Activated CD8-positive, alpha-beta T cell treated with anti-CD3 and anti-CD28 coated beads, Interleukin-2, amount 10 ng/mL, durations not matched to agents 7 days and 5 days (primary cell): Measurements from ENCODE around the gene BMAL1. TPM values are rescaled to one million over a fixed set of nuclear protein-coding genes. Genes with fewer than 3 reads are reported as not detected.
A peak's percentile ranks its signal among the peaks of the same experiment; 100 is the strongest.
"Not testable (repeated sequence)": the region's sequence is repeated elsewhere in the genome, so short reads cannot be mapped to it uniquely, and the experiment has no call there.

Experiments used
- ATAC-seq: fragments of 150-1000 bp; cut with Tn5 transposase; one replicate; pipeline ENCODE4 v1.10.0; 2021; ENCODE audit warnings: moderate library complexity
- CTCF ChIA-PET: fragments of 350-600 bp; sonication (Branson Sonifier 250); formaldehyde crosslinking; loops from one replicate; lab custom pipeline; 2021; ENCODE audit warnings: antibody characterized with exemption; lab: Charles Lee
- POLR2A ChIA-PET: fragments of 350-600 bp; sonication (Branson Sonifier 250); formaldehyde crosslinking; loops from one replicate; lab custom pipeline; 2021; ENCODE audit warnings: antibody characterized with exemption; lab: Charles Lee
- DNase-seq: peaks from one replicate; pipeline ENCODE4 v3.0.0-alpha.2; 2020
- H3K27ac Mint-ChIP-seq: one replicate; pipeline ENCODE4 v1.8.0; 2021; ENCODE audit warnings: mild to moderate bottlenecking, mixed read lengths
- H3K27me3 Mint-ChIP-seq: one replicate; pipeline ENCODE4 v1.8.0; 2021; ENCODE audit warnings: low read depth, mixed read lengths
- H3K36me3 Mint-ChIP-seq: one replicate; pipeline ENCODE4 v1.8.0; 2021; ENCODE audit warnings: low read depth, mixed read lengths
- H3K4me1 Mint-ChIP-seq: one replicate; pipeline ENCODE4 v1.8.0; 2021; ENCODE audit warnings: low read depth, mixed read lengths
- H3K4me3 Mint-ChIP-seq: one replicate; pipeline ENCODE4 v1.8.0; 2021; ENCODE audit warnings: mild to moderate bottlenecking, mixed read lengths
- H3K9me3 Mint-ChIP-seq: one replicate; pipeline ENCODE4 v1.8.0; 2022; ENCODE audit warnings: mixed read lengths; ENCODE audit not compliant: insufficient read depth
- total RNA-seq, 2 experiments: library from RNA; stranded (reverse); gene quantifications; one replicate each; pipeline ENCODE4 v1.2.3, GENCODE V29; 2021

Gene BMAL1
- total RNA-seq, 2 experiments from 2014 or later = 41.1 to 53.5 TPM

DNA sequence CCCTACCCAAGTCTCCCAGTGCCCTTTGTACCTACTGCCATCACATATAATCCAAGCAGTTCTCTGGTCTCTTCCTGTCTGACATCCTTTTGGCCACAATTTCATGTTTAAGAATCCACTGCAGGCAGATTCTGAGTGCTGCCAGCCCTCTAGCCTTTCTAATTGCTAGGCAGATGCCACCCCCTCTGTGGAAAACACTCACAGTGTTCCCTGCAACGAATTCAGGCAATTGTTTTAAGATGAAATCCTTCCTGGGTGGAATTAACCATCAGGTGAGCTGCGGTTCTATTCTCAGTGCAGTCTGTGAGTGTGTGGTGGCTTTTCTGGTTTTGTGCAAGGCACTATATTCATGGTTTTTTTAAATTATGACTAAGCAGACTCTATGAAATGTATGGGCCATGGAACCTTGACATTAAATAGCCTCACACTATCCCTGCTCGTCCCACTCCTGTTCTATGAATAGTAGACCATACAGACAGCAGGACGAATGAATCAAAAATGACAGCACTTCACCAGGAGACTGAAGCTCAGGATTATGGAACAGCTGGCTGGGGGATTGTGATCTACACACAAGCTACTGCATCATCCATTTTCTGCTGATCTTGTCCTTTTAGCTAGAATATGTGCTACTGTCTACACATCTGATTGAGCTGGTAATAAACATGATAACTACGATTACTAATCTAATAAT lies 29.8 kb upstream of the BMAL1 start:
- Mint-ChIP-seq H3K4me3 (no peak overlapping the region), H3K9me3 (no peaks in the 10 kb centered on the region), H3K27me3 (peaks cover 37% of the 10 kb centered on the region), H3K4me1 (no peaks in the 10 kb centered on the region), H3K36me3 (no peaks in the 10 kb centered on the region), H3K27ac (no peak overlapping the region)
- DNase-seq = no peak
- no peak for ATAC-seq
- ChIA-PET POLR2A (no interaction called here), CTCF (interaction anchor here (0.8 to 4.6 kb wide), 7 partner anchors 8 to 97 kb away, joined by 3 to 47 read pairs (median 4); no protein-coding TSS in a partner anchor)

DNA sequence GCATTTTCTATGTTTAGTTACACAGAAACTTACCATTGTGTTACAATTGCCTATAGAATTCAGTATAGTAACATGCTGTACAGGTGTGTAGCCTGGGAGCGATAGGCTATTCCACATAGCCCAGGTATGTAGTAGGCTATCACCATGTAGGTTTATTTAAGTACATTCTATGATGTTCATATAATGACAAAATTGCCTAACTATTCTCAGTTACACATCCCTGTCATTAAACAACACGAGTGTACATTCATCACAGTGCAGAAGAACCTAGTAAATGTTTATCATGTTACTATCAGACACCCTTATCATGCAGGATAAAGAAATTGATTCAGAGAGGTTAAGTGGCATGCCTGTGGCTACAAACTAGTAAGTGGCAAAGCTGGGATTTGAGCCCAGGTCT lies 28.4 kb upstream of the BMAL1 start:
- no peak for ATAC-seq
- POLR2A ChIA-PET = no interaction called here
- Mint-ChIP-seq H3K9me3 (no peaks in the 10 kb centered on the region), H3K36me3 (no peaks in the 10 kb centered on the region), H3K4me1 (no peaks in the 10 kb centered on the region), H3K27me3 (peaks cover 26% of the 10 kb centered on the region), H3K27ac (no peak overlapping the region), H3K4me3 (no peak overlapping the region)
- CTCF ChIA-PET = interaction anchor here (0.8 to 4.6 kb wide), 8 partner anchors 12 to 137 kb away, joined by 3 to 47 read pairs (median 4); no protein-coding TSS in a partner anchor
- DNase-seq = no peak

DNA sequence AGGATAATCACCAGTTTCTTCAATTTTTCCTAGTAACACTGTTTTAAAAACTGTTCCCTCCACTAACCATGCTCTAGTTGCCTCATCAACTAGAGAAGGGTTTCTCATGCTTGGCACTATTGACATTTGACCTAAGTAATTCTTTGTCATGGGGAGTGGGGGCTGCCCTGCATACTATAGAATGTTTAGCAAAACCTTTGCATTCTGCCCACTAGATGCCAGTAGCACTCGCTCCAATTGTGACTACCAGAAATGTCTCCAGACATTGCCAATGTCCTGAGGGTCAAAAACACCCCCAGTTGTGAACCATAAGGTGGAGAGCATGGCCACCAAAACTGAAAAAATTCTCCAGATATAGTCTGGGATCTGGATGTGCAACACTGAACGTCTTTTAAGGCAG lies 27.6 kb upstream of the BMAL1 start:
- Mint-ChIP-seq H3K4me1 (no peaks in the 10 kb centered on the region), H3K36me3 (no peaks in the 10 kb centered on the region), H3K27me3 (peaks cover 20% of the 10 kb centered on the region), H3K9me3 (no peaks in the 10 kb centered on the region), H3K4me3 (no peak overlapping the region), H3K27ac (no peak overlapping the region)
- POLR2A ChIA-PET = no interaction called here
- no peak for ATAC-seq
- CTCF ChIA-PET = interaction anchor here (1.0 to 4.6 kb wide), 15 partner anchors 10 to 136 kb away, joined by 3 to 47 read pairs (median 4); no protein-coding TSS in a partner anchor
- no peak for DNase-seq

DNA sequence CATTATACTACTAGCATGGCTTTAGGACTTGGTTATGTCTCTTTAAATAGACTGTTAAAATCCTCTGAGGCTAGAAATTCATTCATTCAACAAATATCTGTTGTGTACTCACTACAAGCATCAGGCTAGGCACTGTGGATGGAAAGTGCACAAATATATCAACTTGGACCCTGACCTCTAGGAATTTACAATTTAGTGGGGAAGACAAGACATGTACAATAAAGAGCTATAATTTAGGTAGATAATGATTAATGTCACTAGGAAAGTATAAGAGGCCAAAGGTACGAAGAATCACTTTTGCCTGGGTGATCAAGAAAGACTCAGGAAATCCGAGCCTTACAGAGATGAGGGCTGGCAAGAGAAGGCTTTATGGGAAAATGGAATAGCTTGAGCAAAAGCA lies 25.6 kb upstream of the BMAL1 start:
- DNase-seq (no peak), ATAC-seq (no peak)
- peaks cover 6% of the 10 kb centered on the region for H3K27me3 Mint-ChIP-seq
- POLR2A ChIA-PET = no interaction called here
- CTCF ChIA-PET = interaction anchor here (2.3 to 4.6 kb wide), 3 partner anchors 35 to 93 kb away, joined by 9 to 47 read pairs (median 25); no protein-coding TSS in a partner anchor
- no peak overlapping the region for H3K4me3 Mint-ChIP-seq
- H3K36me3 Mint-ChIP-seq = no peaks in the 10 kb centered on the region
- no peaks in the 10 kb centered on the region for H3K9me3 Mint-ChIP-seq
- no peaks in the 10 kb centered on the region for H3K4me1 Mint-ChIP-seq
- no peak overlapping the region for H3K27ac Mint-ChIP-seq

DNA sequence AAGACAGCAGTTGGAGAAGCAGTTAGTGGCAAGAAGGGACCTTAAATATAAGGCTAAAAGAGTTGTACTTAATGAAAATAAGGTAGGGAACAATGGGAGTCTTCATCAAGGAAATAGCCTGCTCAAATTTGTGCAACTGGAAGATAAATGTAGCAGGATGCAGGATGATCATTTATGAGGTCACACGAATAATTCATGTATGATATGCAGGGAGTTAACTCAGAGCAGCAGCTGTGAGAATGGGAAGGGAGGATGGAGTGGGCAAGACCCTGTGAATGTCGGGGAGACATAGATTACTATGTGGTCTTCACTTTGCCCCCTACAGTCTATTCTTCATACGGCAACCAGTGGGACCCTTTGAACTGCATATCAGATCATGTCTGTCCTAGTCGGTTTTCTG lies 25.2 kb upstream of the BMAL1 start:
- ATAC-seq = no peak
- no peak overlapping the region for H3K4me3 Mint-ChIP-seq
- no peak overlapping the region for H3K27ac Mint-ChIP-seq
- no peak for DNase-seq
- H3K9me3 Mint-ChIP-seq = no peaks in the 10 kb centered on the region
- H3K4me1 Mint-ChIP-seq = no peaks in the 10 kb centered on the region
- ChIA-PET POLR2A (no interaction called here), CTCF (interaction anchor here (4.1 kb wide), 1 partner anchor 92 kb away, joined by 25 read pairs; no protein-coding TSS in a partner anchor)
- H3K36me3 Mint-ChIP-seq = no peaks in the 10 kb centered on the region
- peaks cover 5% of the 10 kb centered on the region for H3K27me3 Mint-ChIP-seq

DNA sequence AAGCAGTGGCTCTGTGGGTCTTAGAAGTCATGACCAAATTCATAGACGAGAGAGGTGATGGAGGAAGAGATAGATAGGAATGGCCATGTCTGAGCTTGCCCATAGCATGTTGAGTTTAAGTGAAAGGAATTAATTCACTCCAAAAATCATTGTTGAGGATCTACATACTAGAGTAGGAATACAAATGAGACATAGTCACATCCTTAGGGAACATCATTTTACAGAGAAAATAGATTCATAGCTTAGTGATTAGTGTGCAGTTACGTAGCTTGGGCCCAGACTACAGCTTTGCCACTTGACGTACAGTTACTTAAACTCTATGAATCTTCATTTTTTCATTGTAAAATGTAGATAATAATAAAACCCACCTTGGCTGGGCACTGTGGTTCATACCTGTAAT lies 21.4 kb upstream of the BMAL1 start:
- Mint-ChIP-seq H3K9me3 (no peaks in the 10 kb centered on the region), H3K36me3 (no peaks in the 10 kb centered on the region), H3K27me3 (peaks cover 22% of the 10 kb centered on the region), H3K4me3 (no peak overlapping the region), H3K4me1 (peaks cover 10% of the 10 kb centered on the region), H3K27ac (no peak overlapping the region)
- no peak for DNase-seq
- CTCF ChIA-PET = interaction anchor here (1.0 to 3.9 kb wide), 5 partner anchors 16 to 89 kb away, joined by 3 to 27 read pairs (median 3); no protein-coding TSS in a partner anchor
- POLR2A ChIA-PET = no interaction called here
- ATAC-seq = no peak

DNA sequence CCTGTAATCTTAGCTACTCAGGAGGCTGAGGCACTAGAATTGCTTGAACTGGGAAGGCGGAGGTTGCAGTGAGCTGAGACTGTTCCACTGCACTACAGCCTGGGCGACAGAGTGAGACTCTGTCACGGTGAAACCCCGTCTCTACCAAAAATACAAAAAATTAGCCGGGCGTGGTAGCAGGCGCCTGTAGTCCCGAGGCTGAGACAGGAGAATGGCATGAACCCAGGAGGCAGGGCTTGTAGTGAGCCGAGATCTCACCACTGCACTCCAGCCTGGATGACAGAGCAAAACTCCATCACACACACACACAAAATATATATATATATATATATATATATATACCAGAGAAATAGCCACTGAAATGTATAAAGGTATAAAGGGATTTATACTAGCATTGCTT lies 19.5 kb upstream of the BMAL1 start:
- H3K9me3 Mint-ChIP-seq, ATAC-seq, H3K4me3 Mint-ChIP-seq, H3K36me3 Mint-ChIP-seq, H3K27ac Mint-ChIP-seq: not testable (repeated sequence)
- Mint-ChIP-seq H3K27me3 (peaks cover 24% of the 10 kb centered on the region), H3K4me1 (peaks cover 10% of the 10 kb centered on the region)
- DNase-seq = peak; percentile 9
- POLR2A ChIA-PET = interaction anchor here (0.6 kb wide), 1 partner anchor 80 kb away, joined by 3 read pairs; no protein-coding TSS in a partner anchor
- CTCF ChIA-PET = interaction anchor here (1.0 to 3.9 kb wide), 4 partner anchors 10 to 78 kb away, joined by 3 to 27 read pairs (median 4); no protein-coding TSS in a partner anchor

DNA sequence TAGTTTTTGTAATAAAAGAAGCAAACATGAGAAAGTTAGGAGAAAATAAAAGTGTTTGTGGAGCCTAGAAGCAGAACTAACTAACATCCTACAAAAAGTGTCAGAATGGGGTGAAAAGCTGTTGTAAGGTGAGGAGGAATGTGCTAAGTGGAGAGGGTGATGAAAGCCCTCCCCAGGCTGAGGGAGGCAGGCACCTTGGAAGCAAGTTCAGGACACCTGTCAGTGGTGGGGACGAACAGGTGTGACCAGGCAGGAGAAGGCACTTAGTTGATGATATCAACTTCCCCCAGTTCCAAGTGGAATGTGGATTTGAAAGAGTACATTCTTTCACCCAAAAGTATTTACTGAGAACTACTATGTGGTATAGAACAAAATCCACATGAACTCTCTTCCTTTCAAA lies 18.7 kb upstream of the BMAL1 start:
- H3K4me3 Mint-ChIP-seq = no peak overlapping the region
- peaks cover 30% of the 10 kb centered on the region for H3K27me3 Mint-ChIP-seq
- H3K4me1 Mint-ChIP-seq = peaks cover 10% of the 10 kb centered on the region
- H3K9me3 Mint-ChIP-seq = no peaks in the 10 kb centered on the region
- peak; percentile 16 for DNase-seq
- no peak overlapping the region for H3K27ac Mint-ChIP-seq
- POLR2A ChIA-PET = interaction anchor here (0.6 kb wide), 1 partner anchor 79 kb away, joined by 3 read pairs; no protein-coding TSS in a partner anchor
- CTCF ChIA-PET = interaction anchor here (5.4 kb wide), 1 partner anchor 77 kb away, joined by 22 read pairs; no protein-coding TSS in a partner anchor
- H3K36me3 Mint-ChIP-seq = no peaks in the 10 kb centered on the region
- ATAC-seq = no peak

DNA sequence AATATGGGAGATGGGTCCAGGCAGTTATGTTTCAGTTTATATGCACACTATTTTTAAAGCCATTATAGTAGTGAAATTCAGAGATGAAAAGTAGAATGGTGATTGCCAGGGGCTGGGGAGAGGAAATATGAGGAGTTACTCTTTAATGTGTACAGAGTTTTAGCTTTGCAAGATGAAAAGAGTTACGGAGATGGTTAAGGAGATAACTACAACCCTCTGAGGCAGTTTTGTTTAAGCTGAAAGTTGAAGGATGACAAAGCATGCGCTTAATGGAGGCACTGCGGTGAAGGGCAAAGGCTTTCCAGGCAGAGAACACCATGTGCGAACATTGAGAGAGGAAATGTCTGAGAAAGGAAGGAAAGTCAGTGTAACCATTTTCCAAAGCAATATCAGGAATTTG lies 18.2 kb upstream of the BMAL1 start:
- H3K9me3 Mint-ChIP-seq = no peaks in the 10 kb centered on the region
- H3K27me3 Mint-ChIP-seq = peaks cover 32% of the 10 kb centered on the region
- no peak for ATAC-seq
- H3K4me1 Mint-ChIP-seq = peaks cover 10% of the 10 kb centered on the region
- H3K27ac Mint-ChIP-seq = no peak overlapping the region
- peak; percentile 19 for DNase-seq
- no peak overlapping the region for H3K4me3 Mint-ChIP-seq
- CTCF ChIA-PET = interaction anchor here (5.4 kb wide), 1 partner anchor 76 kb away, joined by 22 read pairs; no protein-coding TSS in a partner anchor
- no peaks in the 10 kb centered on the region for H3K36me3 Mint-ChIP-seq
- POLR2A ChIA-PET = no interaction called here

DNA sequence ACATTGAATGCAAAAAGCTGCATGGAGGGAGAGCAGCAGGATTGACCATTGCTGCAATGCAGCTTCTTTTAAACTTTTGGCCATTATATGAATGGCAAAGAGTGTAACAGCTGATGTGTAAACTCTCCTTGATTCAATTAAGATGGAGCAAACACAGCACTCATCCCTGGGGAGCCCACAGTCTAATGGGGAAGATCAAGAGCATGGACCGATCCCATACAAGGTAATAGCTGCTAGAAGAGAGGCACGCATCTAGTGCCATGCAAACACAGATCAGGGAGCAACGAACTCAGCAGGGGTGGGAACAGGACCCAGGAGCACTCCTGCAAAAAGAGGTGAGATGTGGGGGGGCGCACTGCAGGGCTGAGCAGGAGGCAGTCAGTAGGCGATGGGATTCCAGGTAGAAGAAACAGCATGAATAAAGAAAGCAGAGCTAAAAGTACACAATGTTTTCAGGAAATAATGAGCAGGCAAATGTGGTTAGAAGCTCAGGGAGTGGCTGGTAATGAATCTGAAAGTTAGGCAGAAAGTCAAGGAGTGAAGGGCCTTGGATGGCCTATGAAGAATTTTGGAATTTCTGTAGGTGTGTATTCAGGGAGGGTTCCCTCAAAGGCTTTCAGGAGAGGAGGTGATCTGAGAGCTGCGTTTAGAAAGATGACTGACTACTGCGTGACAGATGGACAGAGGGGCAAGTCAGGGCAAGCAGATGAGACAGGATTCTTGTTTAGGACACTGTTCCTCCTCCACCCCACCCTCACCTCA lies 17.2 kb upstream of the BMAL1 start:
- ChIA-PET CTCF (interaction anchor here (1.2 to 5.4 kb wide), 4 partner anchors 10 to 94 kb away, joined by 3 to 22 read pairs (median 4); no protein-coding TSS in a partner anchor), POLR2A (no interaction called here)
- H3K27me3 Mint-ChIP-seq = peaks cover 38% of the 10 kb centered on the region
- H3K36me3 Mint-ChIP-seq = no peaks in the 10 kb centered on the region
- ATAC-seq (no peak), DNase-seq (peak; percentile 16)
- no peak overlapping the region for H3K27ac Mint-ChIP-seq
- peaks cover 10% of the 10 kb centered on the region for H3K4me1 Mint-ChIP-seq
- H3K4me3 Mint-ChIP-seq = no peak overlapping the region
- no peaks in the 10 kb centered on the region for H3K9me3 Mint-ChIP-seq

DNA sequence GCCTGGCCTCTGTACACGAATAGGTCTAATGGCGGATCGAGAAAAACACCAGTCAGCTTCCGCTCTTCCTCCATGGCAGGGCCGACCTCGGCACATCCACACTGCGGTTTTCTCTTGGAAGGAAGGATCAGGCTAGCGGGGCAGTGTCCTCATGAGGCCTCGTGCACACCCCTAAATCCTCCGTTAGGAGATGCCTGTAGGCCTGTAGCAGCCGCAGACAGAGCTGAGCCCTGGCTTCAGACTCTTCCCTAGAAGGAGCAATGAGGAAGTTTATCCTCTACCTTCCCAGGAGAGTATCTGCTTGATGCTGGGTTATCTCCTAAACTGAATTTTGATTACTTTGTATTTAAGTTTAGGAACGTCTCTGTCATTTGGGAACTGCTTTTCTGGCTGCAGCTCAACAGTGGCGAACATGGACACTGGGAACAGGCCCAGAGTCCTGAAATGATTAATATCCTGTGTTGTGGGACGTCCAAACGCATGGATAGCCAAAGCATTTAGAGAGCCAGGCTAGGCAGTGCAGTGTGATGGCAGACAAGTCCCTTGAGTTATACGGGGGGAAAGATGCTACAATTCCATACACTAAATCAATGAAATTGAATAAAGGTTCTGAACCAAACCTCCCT lies 16.5 kb upstream of the BMAL1 start:
- Mint-ChIP-seq H3K36me3 (no peaks in the 10 kb centered on the region), H3K4me1 (peaks cover 10% of the 10 kb centered on the region), H3K4me3 (no peak overlapping the region), H3K27ac (no peak overlapping the region), H3K9me3 (no peaks in the 10 kb centered on the region), H3K27me3 (peaks cover 39% of the 10 kb centered on the region)
- ChIA-PET POLR2A (no interaction called here), CTCF (interaction anchor here (1.2 to 5.4 kb wide), 4 partner anchors 11 to 93 kb away, joined by 3 to 22 read pairs (median 4); no protein-coding TSS in a partner anchor)
- DNase-seq (peak; percentile 11), ATAC-seq (no peak)
